Neural progenitor cell (in vitro differentiated cells): Measurements from ENCODE around the gene C7orf25.

ENCODE experiments used
- EZH2phosphoT487 ChIP-seq: fragments of 200-600 bp; sonication (generic); IDR thresholded peaks from 2 replicates; pipeline ENCODE4 v1.6.1; 2017; ENCODE audit warnings: antibody characterized with exemption
- TF ChIP-seq, protein P1 (sequence below): fragments of 200-600 bp; sonication (generic); IDR thresholded peaks from 2 replicates; pipeline ENCODE4 v1.5.1; 2017; ENCODE audit warnings: antibody characterized with exemption, mild to moderate bottlenecking

DNA sequence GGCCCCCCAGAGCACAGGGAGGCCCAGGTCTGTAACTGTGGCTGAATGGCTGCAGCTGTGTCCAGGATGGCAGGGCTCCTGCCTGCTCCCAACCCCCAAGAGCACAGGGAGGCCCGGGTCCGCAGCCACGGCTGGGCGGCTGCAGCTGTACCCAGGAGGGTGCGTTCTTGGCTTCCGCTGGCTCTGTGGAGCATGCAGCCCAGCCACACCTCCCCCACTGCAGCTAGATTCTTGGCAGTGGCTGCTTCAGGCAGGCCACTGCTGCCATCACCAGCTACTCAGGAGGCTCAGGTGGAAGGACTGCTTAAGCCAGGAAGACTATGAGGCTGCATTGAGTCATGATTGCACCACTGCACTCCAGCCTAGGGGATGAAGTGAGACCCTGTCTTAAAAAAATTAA, 27.9 kb downstream of the C7orf25 start:
- TF ChIP-seq, protein P1, sequence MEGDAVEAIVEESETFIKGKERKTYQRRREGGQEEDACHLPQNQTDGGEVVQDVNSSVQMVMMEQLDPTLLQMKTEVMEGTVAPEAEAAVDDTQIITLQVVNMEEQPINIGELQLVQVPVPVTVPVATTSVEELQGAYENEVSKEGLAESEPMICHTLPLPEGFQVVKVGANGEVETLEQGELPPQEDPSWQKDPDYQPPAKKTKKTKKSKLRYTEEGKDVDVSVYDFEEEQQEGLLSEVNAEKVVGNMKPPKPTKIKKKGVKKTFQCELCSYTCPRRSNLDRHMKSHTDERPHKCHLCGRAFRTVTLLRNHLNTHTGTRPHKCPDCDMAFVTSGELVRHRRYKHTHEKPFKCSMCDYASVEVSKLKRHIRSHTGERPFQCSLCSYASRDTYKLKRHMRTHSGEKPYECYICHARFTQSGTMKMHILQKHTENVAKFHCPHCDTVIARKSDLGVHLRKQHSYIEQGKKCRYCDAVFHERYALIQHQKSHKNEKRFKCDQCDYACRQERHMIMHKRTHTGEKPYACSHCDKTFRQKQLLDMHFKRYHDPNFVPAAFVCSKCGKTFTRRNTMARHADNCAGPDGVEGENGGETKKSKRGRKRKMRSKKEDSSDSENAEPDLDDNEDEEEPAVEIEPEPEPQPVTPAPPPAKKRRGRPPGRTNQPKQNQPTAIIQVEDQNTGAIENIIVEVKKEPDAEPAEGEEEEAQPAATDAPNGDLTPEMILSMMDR, result no peak
- no peak for TF ChIP-seq EZH2phosphoT487
